ENCODE results near the gene EIF1B. TPM values are rescaled to one million over a fixed set of nuclear protein-coding genes. Genes with fewer than 3 reads are reported as not detected.

The EIF1B gene
- total and polyA plus RNA-seq, 4 donors: 51.3 to 79.2 (median 62.8) TPM

DNA sequence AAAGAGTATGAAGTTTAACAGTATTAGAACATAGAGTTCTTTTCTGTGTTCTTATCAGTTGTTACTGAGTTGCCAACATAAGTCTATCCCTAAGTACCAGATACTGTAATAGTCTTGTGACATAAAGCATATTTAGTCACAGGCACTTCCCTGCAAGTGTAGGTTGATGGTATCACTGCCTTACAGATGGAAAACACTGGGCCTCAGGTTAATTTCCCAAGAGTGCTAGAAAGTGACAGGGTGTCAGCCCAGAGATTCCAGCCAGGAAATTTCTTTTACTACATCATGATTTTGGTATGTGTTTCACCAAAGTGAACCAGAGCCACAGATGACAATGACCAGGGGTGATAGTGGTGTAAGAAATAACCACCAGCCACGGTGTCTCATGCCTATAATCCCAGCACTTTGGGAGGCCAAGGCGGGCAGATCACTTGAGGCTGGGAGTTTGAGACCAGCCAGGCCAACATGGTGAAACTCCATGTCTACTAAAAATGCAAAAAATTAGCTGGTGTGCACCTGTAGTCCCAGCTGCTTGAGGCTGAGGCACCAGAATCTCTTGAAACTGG lies 3.2 kb downstream of the EIF1B start:
- Histone ChIP-seq H3K27ac (ENCODE audit: low read depth in 1 of 2, low read length in 2 of 2) (peak overlapping the region in 1 of 2 donors; percentile 27), H3K27me3 (ENCODE audit: control insufficient read depth in 1 of 2, insufficient read depth in 2 of 2, low read length in 1 of 2) (no peaks in the 10 kb centered on the region), H3K4me3 (ENCODE audit: low read length in 2 of 2) (no peak overlapping the region), H3K36me3 (ENCODE audit: control insufficient read depth in 1 of 2, insufficient read depth in 2 of 2, low read length in 1 of 2) (peaks cover 0 to 3% of the 10 kb centered on the region in 2 donors), H3K4me1 (ENCODE audit: control insufficient read depth in 1 of 2, insufficient read depth in 2 of 2, low read length in 2 of 2) (no peaks in the 10 kb centered on the region), H3K9me3 (ENCODE audit: control insufficient read depth, low read length) (no peaks in the 10 kb centered on the region)
- intact Hi-C loops (cut with DNase I): loop anchor here (5.0 to 10.0 kb wide), 2 partner anchors 140 to 142 kb away; partner anchors contain the start of gene RPL14 (in 1 of the 2)
- DNase-seq (no peak), ATAC-seq (ENCODE audit: low FRiP score) (no peak)
- 65 to 67% methylated on average over 2 of the region's 2 CpGs for WGBS, 2 donors

DNA sequence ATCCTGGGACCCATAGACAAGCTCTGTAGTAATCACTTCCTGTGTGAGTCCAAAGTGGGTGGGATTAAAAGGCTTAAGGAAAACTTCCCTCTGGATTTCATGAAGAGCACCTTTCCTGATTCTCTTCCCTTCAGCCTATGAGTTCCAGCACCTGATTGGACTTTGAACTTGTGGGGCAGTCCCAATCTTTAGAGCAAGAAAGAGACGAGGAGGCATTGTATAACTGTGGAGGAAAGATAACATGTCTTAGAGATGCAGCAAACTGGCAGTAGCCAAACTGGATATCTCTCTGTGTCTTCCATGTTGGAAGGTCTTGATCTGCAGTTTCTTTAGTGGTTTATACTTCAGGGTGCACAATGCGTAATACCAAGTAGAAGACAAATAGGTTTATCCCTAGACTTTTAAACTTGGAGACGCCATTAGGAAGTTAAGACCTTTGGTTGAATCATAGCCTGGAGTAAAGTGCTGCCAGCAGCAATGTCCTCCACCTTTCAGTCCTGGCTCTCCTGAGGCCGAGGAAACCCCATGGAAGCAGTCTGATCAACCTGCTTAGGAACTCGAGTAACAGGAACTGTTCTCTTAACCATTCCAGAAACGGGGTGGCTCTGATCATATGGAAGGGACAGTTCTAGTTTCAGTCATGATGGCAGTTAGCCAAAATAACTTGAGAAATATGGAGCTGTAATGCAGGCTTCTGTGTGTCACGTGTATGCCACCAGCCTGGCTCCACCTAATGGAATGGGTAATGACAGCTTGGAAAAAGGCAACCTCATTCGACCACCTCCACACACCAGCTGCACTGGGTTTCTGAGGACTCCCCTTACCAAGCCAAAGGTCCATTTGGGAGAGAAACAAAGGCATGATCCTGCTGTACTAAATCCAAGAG lies 4.7 kb downstream of the EIF1B start:
- Histone ChIP-seq H3K27ac (ENCODE audit: low read depth in 1 of 2, low read length in 2 of 2) (peak overlapping the region in 1 of 2 donors; percentile 68), H3K36me3 (ENCODE audit: control insufficient read depth in 1 of 2, insufficient read depth in 2 of 2, low read length in 1 of 2) (peaks cover 0 to 3% of the 10 kb centered on the region in 2 donors), H3K4me1 (ENCODE audit: control insufficient read depth in 1 of 2, insufficient read depth in 2 of 2, low read length in 2 of 2) (no peaks in the 10 kb centered on the region), H3K9me3 (ENCODE audit: control insufficient read depth, low read length) (no peaks in the 10 kb centered on the region), H3K4me3 (ENCODE audit: low read length in 2 of 2) (no peak overlapping the region), H3K27me3 (ENCODE audit: control insufficient read depth in 1 of 2, insufficient read depth in 2 of 2, low read length in 1 of 2) (no peaks in the 10 kb centered on the region)
- WGBS, 2 donors: 49% methylated on average over 8 of the region's 8 CpGs
- ATAC-seq (ENCODE audit: low FRiP score): no peak
- intact Hi-C loops (cut with DNase I): loop anchor here (5.0 to 10.0 kb wide), 2 partner anchors 138 to 141 kb away; partner anchors contain the start of gene RPL14 (in 1 of the 2)
- DNase-seq: no peak

DNA sequence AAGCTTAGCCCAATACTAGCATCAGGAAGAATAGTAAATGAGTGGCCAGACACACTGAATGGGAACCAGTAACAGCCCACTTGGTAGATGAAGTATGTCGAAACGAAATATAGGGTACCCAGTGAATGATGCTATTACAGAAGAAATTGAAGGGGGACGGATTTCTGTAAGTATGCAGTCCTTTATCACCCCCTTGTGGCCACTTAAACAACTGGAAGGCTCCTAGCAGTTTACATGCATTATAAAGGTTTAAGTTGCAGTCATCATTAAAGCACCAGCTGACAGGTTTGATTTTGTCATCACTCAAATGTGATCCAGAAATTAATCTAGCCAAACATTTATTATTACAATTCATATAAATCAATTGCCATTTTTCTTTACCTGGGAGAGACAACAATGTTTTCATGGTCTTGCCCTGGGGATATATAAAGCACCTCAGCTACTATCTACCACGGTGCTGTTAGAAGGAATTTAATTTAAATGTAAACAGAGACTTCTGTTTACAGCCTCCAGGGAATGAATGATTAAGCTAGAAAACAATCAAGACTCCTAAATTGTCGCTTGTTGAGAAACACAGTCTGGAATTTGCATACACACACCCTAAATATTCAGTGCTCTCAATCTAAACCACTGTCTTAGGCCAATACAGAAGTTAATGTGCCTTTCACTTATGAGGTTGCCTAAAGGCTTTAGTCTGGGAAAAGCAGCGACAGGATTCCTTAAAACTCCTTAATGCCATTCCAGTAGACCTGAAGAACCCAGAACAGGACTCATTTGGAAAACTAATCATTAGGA lies 7.8 kb downstream of the EIF1B start:
- no peak for DNase-seq
- 22 to 29% methylated on average over 6 of the region's 6 CpGs for whole genome bisulfite sequencing, 2 donors

DNA sequence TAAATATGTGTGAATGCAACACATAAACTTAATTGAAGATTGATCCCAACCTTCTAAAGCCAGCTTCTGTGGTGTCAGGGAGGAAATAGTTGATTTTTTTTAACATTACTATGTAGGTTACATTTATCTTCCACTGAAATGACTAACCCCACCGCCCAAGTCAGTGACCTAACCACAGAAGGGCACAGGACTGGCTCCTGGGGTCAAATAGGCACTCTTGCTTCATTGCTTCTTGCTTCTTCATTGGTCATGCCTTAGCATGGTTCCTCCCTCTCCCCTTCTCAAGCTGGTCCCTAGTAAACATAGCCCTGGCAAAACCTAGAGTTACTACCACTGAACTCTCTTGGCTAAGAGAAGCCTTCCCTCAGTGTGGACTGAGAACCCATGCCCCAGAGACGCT lies 12.3 kb downstream of the EIF1B start:
- Histone ChIP-seq H3K36me3 (ENCODE audit: control insufficient read depth in 1 of 2, insufficient read depth in 2 of 2, low read length in 1 of 2) (no peaks in the 10 kb centered on the region), H3K27ac (ENCODE audit: low read depth in 1 of 2, low read length in 2 of 2) (no peak overlapping the region), H3K27me3 (ENCODE audit: control insufficient read depth in 1 of 2, insufficient read depth in 2 of 2, low read length in 1 of 2) (no peaks in the 10 kb centered on the region), H3K4me3 (ENCODE audit: low read length in 2 of 2) (no peak overlapping the region), H3K9me3 (ENCODE audit: control insufficient read depth, low read length) (no peaks in the 10 kb centered on the region), H3K4me1 (ENCODE audit: control insufficient read depth in 1 of 2, insufficient read depth in 2 of 2, low read length in 2 of 2) (no peaks in the 10 kb centered on the region)
- WGBS, 2 donors: 73 to 85% methylated on average over 2 of the region's 2 CpGs
- intact Hi-C loops (cut with DNase I): loop anchor here in 1 of 2 donors (10.0 kb wide), 1 partner anchor 263 kb away; no protein-coding TSS in a partner anchor
- ATAC-seq (ENCODE audit: low FRiP score): no peak
- DNase-seq: no peak

More for the DNA sequence above, 7.8 kb downstream of the EIF1B start:
- H3K9me3 ChIP-seq (ENCODE audit: control insufficient read depth, low read length): no peaks in the 10 kb centered on the region
- ATAC-seq (ENCODE audit: low FRiP score): no peak
- peaks cover 0 to 3% of the 10 kb centered on the region in 2 donors for H3K36me3 ChIP-seq (ENCODE audit: control insufficient read depth in 1 of 2, insufficient read depth in 2 of 2, low read length in 1 of 2)
- no peak overlapping the region for H3K4me3 ChIP-seq (ENCODE audit: low read length in 2 of 2)
- H3K4me1 ChIP-seq (ENCODE audit: control insufficient read depth in 1 of 2, insufficient read depth in 2 of 2, low read length in 2 of 2): no peaks in the 10 kb centered on the region
- no peaks in the 10 kb centered on the region for H3K27me3 ChIP-seq (ENCODE audit: control insufficient read depth in 1 of 2, insufficient read depth in 2 of 2, low read length in 1 of 2)
- no peak overlapping the region for H3K27ac ChIP-seq (ENCODE audit: low read depth in 1 of 2, low read length in 2 of 2)
- intact Hi-C loops (cut with DNase I): loop anchor here (2.0 to 10.0 kb wide), 3 partner anchors 124 to 138 kb away; partner anchors contain the start of gene RPL14 (in 1 of the 2)

DNA sequence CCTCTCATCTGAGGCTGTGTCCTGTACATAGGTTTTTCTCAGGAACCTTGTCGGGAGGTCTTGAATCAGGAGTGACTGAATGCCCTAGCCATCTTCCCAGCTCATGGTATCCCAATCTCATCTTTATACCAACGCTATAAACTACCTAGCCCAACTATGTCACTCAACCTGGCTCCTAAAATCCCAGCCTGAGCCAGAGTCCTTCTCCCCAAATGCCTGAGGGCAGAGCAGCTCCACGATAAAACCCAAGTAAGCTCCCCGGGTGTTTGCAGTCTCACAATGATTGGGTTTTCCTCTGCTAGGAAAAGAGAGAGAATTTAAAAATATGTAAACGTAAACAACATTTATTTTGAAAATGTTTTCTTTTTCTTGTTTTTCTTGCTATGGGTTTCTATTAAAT lies 14.4 kb downstream of the EIF1B start:
- DNase-seq (no peak), ATAC-seq (ENCODE audit: low FRiP score) (no peak)
- intact Hi-C loops (cut with DNase I): loop anchor here in 1 of 2 donors (10.0 kb wide), 1 partner anchor 261 kb away; no protein-coding TSS in a partner anchor
- WGBS, 2 donors: 72 to 78% methylated on average over 5 of the region's 5 CpGs
- H3K27ac ChIP-seq (ENCODE audit: low read depth in 1 of 2, low read length in 2 of 2): no peak overlapping the region
- H3K4me3 ChIP-seq (ENCODE audit: low read length in 2 of 2): no peak overlapping the region
- no peaks in the 10 kb centered on the region for H3K4me1 ChIP-seq (ENCODE audit: control insufficient read depth in 1 of 2, insufficient read depth in 2 of 2, low read length in 2 of 2)
- no peaks in the 10 kb centered on the region for H3K9me3 ChIP-seq (ENCODE audit: control insufficient read depth, low read length)
- no peaks in the 10 kb centered on the region for H3K27me3 ChIP-seq (ENCODE audit: control insufficient read depth in 1 of 2, insufficient read depth in 2 of 2, low read length in 1 of 2)
- no peaks in the 10 kb centered on the region for H3K36me3 ChIP-seq (ENCODE audit: control insufficient read depth in 1 of 2, insufficient read depth in 2 of 2, low read length in 1 of 2)

DNA sequence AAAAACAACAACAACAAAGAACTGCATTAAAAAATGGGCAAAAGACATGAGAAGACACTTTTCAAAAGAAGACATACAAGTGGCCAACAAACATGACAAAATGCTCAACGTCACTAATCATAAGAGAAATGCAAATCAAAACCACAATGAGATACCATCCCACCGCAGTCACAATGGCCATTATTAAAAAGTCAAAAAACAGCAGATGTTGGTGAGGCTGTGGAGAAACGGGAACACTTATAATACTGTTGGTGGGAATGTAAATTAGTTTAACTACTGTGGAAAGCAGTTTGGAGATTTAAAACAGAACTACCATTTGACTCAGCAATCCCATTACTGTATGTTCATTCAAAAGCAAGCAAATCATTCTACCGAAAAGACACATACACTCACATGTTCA lies 15.1 kb downstream of the EIF1B start:
- Histone ChIP-seq H3K4me1 (ENCODE audit: control insufficient read depth in 1 of 2, insufficient read depth in 2 of 2, low read length in 2 of 2) (no peaks in the 10 kb centered on the region), H3K36me3 (ENCODE audit: control insufficient read depth in 1 of 2, insufficient read depth in 2 of 2, low read length in 1 of 2) (no peaks in the 10 kb centered on the region), H3K9me3 (ENCODE audit: control insufficient read depth, low read length) (no peaks in the 10 kb centered on the region), H3K27ac (ENCODE audit: low read depth in 1 of 2, low read length in 2 of 2) (no peak overlapping the region), H3K27me3 (ENCODE audit: control insufficient read depth in 1 of 2, insufficient read depth in 2 of 2, low read length in 1 of 2) (no peaks in the 10 kb centered on the region), H3K4me3 (ENCODE audit: low read length in 2 of 2) (no peak overlapping the region)
- ATAC-seq (ENCODE audit: low FRiP score): no peak
- intact Hi-C loops (cut with DNase I): loop anchor here in 1 of 2 donors (10.0 kb wide), 1 partner anchor 260 kb away; no protein-coding TSS in a partner anchor
- DNase-seq: no peak
- WGBS, 2 donors: 78 to 82% methylated on average over 4 of the region's 4 CpGs

DNA sequence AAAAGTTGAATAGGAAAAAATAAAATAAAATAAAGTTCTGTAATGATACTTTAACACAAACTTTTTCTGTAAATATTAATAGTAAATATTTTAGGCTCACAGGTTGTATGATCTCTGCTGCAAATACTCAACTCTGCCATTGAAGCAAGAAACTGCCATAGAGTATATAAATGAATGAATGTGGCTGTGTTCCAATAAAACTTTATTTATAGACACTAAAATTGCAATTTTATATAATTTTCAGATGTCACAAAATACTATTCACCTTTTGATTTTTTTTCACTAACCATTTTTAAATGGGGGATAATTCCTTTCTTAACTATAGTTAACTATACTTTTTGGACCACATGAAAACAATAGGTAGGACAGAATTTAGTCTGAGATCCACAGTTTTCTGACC lies 16.0 kb downstream of the EIF1B start:
- DNase-seq: no peak
- intact Hi-C loops (cut with DNase I): loop anchor here in 1 of 2 donors (10.0 kb wide), 1 partner anchor 259 kb away; no protein-coding TSS in a partner anchor
- H3K27ac ChIP-seq (ENCODE audit: low read depth in 1 of 2, low read length in 2 of 2): no peak overlapping the region

DNA sequence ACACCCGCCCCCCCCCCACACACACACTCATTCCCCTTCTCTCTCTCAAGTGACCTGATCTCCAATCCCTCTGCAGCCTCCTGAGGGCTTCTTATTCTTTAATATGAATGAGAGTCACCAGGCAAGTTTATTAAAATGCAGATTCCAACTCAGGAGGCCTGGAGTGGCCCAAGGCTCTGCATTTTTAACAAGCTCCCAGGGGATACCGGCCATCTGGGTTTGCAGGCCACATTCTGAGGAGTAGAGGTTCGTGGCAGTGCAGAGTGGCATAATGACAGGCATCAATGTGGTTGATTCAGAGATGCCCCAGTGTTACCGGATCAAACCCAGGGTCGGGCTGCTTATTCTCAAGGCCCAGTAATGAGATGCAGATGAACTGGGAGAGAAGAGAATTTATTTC lies 18.9 kb downstream of the EIF1B start:
- DNase-seq: no peak
- intact Hi-C loops (cut with DNase I): loop anchor here in 1 of 2 donors (10.0 kb wide), 1 partner anchor 256 kb away; no protein-coding TSS in a partner anchor
- H3K4me3 ChIP-seq (ENCODE audit: low read length in 2 of 2): no peak overlapping the region

More for the DNA sequence above, 16.0 kb downstream of the EIF1B start:
- Histone ChIP-seq H3K4me1 (ENCODE audit: control insufficient read depth in 1 of 2, insufficient read depth in 2 of 2, low read length in 2 of 2) (no peaks in the 10 kb centered on the region), H3K4me3 (ENCODE audit: low read length in 2 of 2) (no peak overlapping the region), H3K9me3 (ENCODE audit: control insufficient read depth, low read length) (no peaks in the 10 kb centered on the region), H3K27me3 (ENCODE audit: control insufficient read depth in 1 of 2, insufficient read depth in 2 of 2, low read length in 1 of 2) (no peaks in the 10 kb centered on the region), H3K36me3 (ENCODE audit: control insufficient read depth in 1 of 2, insufficient read depth in 2 of 2, low read length in 1 of 2) (no peaks in the 10 kb centered on the region)
- ATAC-seq (ENCODE audit: low FRiP score): no peak

More for the DNA sequence above, 18.9 kb downstream of the EIF1B start:
- Histone ChIP-seq H3K27me3 (ENCODE audit: control insufficient read depth in 1 of 2, insufficient read depth in 2 of 2, low read length in 1 of 2) (no peaks in the 10 kb centered on the region), H3K4me1 (ENCODE audit: control insufficient read depth in 1 of 2, insufficient read depth in 2 of 2, low read length in 2 of 2) (no peaks in the 10 kb centered on the region), H3K36me3 (ENCODE audit: control insufficient read depth in 1 of 2, insufficient read depth in 2 of 2, low read length in 1 of 2) (no peaks in the 10 kb centered on the region), H3K27ac (ENCODE audit: low read depth in 1 of 2, low read length in 2 of 2) (no peak overlapping the region), H3K9me3 (ENCODE audit: control insufficient read depth, low read length) (no peaks in the 10 kb centered on the region)
- ATAC-seq (ENCODE audit: low FRiP score): no peak
- 72 to 77% methylated on average over 5 of the region's 5 CpGs for WGBS, 2 donors
